GM19438 (cell line): ENCODE results near the gene GPC5.

Experiments used
- ATAC-seq: cut with Tn5 transposase; IDR thresholded peaks from one replicate; pipeline ENCODE4 v1.9.1; 2021; ENCODE audit warnings: low read depth; ENCODE audit not compliant: unreplicated experiment

The GPC5 gene

GRCh38 chr13:92097337-92097903, 699.0 kb downstream of the GPC5 start:
- no peak for ATAC-seq

DNA sequence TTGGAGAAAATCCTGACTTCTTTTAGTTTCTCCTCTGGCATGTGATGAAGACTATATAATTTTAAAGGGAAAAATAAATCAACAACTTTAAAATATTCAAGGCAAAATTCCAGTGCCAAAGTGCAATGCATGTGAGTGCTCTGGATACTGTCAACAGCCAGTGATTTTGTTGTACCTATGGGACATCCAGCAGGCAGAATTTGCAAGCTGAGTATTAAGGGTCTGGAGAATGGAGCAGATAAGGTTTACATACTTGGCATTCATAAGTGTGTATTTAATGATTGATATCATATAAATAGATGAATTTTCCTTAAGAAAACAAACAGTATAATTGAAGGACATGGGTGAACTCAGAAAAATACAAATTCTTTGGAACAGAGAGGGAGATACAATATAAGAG, 703.4 kb downstream of the GPC5 start:
- no peak for ATAC-seq

DNA sequence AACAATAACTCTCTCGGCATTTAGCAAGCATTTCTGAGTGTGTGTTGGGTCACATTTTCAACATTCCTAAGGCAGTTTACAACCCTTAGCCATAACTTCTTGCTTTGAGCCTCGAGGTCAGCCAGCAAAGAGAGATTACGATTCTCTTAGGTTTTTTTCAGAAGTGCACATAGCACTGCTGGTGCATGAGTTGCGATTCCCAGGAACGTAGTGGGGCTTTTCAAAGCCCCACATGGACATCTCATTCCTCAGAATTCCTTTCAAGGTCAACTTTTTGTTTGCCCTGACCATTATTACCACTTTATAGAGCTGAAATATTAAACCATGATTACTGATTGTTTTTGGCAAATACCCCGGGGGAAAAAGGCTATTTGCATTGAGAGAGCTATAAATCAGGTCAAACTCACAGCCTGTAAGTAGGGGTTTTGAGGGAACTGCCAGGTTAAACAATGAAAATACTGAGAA, 705.3 kb downstream of the GPC5 start:
- no peak for ATAC-seq

GRCh38 chr13:92122186-92122853, 723.9 kb downstream of the GPC5 start:
- no peak for ATAC-seq

- no peak for ATAC-seq
Observed at GRCh38 chr13:92126399-92126798, 728.0 kb downstream of the GPC5 start.

- ATAC-seq, result no peak
Observed at GRCh38 chr13:92135509-92135908, 737.1 kb downstream of the GPC5 start.

- ATAC-seq, result no peak
Observed at GRCh38 chr13:92136449-92137155, 738.2 kb downstream of the GPC5 start.

GRCh38 chr13:92137520-92137919, 739.1 kb downstream of the GPC5 start:
- ATAC-seq, result no peak

- ATAC-seq, result no peak
Observed at GRCh38 chr13:92143766-92144165, 745.3 kb downstream of the GPC5 start.

GRCh38 chr13:92150606-92151005, 752.2 kb downstream of the GPC5 start:
- no peak for ATAC-seq

- no peak for ATAC-seq
Observed at GRCh38 chr13:92158346-92158745, 759.9 kb downstream of the GPC5 start.

DNA sequence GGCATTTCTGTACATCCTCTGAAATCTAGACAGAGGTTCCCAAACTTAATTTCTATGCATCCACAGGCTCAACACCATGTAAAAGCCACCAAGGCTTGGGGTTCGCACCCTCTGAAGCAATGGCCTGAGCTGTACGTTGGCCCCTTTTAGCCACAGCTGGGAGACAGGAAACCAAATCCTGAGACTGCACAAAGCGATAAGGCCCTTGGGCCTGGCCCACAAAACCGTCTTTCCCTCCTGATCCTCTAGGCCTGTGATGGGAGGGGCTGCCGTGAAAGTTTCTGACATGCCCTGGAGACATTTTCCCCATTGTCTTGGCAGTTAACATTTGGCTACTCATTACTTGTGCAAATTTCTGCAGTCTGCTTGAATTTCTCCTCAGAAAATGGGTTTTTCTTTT, 766.4 kb downstream of the GPC5 start:
- ATAC-seq, result no peak

- ATAC-seq, result no peak
Observed at GRCh38 chr13:92172191-92172590, 773.8 kb downstream of the GPC5 start.

DNA sequence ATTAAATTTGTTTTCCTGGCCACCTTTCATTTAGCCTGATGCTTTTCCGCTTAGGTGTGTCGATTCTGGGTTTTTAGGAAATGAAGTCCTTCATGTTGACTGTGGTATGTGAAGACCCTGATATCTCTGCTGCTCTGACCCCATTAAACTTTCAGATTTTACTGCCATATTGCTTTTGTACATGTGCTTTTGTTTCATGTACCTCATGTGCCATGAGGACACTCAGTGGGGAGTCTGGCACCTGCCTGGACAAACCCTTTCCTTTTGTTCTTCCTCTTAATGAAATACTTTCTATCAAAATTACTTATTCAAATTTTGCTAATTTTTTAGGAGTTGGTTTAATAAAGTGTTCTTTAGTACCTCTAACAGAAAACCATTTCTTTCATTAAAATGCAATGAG, 774.8 kb downstream of the GPC5 start:
- ATAC-seq, result no peak

- no peak for ATAC-seq
Observed at GRCh38 chr13:92175330-92175729, 776.9 kb downstream of the GPC5 start.

- no peak for ATAC-seq
Observed at GRCh38 chr13:92177966-92178365, 779.5 kb downstream of the GPC5 start.

DNA sequence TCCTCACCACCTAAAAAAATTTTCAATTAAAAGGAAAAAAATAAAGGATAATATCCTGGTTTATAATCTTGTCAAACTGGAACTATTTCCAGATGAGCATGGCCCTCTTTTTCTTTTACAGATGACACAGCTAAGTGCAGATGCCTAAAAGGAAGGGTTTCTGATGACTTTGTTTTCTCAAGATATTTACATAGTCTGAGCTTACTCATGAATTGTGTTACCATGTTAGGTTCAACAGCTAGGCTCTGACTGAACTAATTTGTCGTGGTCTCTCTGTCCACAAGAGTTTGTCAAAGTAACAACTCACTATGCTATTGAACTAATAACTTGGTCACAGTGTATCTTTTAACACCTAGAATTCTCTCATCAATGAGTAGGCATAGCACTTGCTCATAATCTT, 780.8 kb downstream of the GPC5 start:
- ATAC-seq, result no peak

DNA sequence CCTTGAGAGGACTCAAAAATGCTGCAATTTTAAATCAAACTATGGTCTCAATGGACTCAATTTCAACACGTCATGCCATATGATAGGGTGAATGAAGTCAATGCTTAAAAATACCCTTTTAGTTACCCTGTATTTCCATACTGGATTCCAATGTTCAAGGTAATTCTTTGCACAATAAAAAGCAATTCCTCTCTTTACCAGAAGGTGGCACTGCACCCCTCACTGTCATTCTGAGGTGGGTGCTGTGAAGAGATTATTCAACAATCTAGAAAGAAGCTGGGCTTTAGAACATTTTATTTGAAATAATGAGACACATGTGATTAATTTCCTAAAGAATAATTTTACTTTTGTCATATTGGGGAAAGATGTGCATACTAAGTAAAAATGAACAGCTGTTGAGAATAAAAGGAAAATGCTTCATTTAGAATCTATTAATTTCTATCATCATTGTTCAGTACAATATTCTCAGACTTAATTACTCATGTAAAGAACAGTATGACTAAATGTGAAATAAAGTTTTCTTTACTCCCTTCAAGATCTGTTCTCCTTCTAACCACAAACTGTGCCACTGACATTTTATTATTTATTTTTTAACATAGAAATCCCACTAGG, 789.1 kb downstream of the GPC5 start:
- peak; percentile 83 for ATAC-seq

GRCh38 chr13:92188574-92188973, 790.2 kb downstream of the GPC5 start:
- ATAC-seq, result no peak

DNA sequence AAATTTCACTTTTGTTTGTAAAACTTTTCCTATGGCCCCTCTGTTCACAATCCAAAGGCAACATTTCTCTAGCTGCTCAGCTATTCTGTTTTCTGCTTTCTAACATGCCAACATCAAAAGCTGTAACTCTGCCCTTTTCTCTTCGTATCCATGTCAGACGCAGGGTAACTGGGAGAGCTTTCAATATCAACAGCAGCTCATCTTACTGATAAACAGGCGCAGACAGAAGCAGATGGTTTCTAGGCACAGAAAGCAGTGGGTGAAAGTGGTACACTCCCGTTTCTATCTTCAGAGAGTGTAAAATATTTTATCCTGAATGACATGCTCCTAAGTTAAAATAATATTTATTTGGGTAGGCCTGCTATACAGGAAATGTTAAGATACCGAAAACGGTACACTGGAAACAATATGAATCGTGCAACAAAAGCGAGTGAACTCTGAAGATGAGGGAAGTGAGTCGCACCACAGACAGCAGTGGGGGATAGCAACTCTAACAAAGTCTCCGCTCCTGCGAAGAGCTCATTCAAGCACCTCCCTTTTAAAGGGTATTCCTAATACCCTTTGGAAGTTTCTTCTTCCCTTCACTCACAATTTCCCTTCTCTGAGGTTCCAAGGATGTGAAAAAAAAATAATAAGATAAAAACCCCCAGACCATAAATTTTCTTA, 798.3 kb downstream of the GPC5 start:
- ATAC-seq, result no peak

DNA sequence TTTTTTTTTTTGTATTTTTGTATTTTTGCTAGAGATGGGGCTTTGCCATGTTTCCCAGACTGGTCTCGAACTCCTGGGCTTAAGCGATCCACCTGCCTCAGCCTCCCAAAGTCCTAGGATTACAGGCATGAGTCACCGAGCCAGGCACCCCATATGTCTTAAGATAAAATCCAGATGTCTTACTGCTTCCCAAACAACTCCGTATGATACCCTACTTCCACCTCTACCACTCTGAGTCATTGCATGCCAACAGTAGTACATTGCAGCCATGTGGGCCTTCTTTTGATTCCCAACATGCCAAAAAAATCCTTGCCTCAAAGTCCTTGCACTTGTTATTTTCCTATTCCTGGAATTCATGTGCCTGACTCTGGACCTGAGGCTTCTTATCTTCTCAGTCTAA, 799.2 kb downstream of the GPC5 start:
- ATAC-seq, result no peak
